Mucosa of descending colon (tissue), 3 donors: ENCODE data around the gene NR3C2. TPM values are rescaled to one million over a fixed set of nuclear protein-coding genes. Genes with fewer than 3 reads are reported as not detected.
A peak's percentile ranks its signal among the peaks of the same experiment; 100 is the strongest.

Source experiments
- ATAC-seq: fragments of 200-7000 bp; cut with Tn5 transposase; one replicate; pipeline ENCODE4 v1.9.1; 2020; ENCODE audit warnings: mild to moderate bottlenecking, moderate library complexity
- DNase-seq, 3 donors: peaks; one replicate each; pipeline ENCODE4 v3.0.0-alpha.2; 2020
- H3K36me3 ChIP-seq: fragments of 200-600 bp; one replicate; pipeline ENCODE4 v1.8.0; 2021; ENCODE audit warnings: low read depth, mild to moderate bottlenecking
- H3K4me1 ChIP-seq: fragments of 200-600 bp; one replicate; pipeline ENCODE4 v1.8.0; 2021; ENCODE audit warnings: low read depth, mild to moderate bottlenecking
- H3K4me3 ChIP-seq: fragments of 200-600 bp; one replicate; pipeline ENCODE4 v1.8.0; 2021; ENCODE audit warnings: mild to moderate bottlenecking
- H3K9me3 ChIP-seq: fragments of 200-600 bp; one replicate; pipeline ENCODE4 v1.8.0; 2021; ENCODE audit warnings: mild to moderate bottlenecking
- CTCF ChIP-seq: fragments of 200-600 bp; IDR thresholded peaks from one replicate; pipeline ENCODE4 v1.8.0; 2022; ENCODE audit warnings: antibody characterized with exemption, mild to moderate bottlenecking
- intact Hi-C, 2 donors: fragments of 100-400 bp; cut with DNase I in 1 of 2; cut with micrococcal nuclease in 1 of 2; formaldehyde crosslinking; loops; one replicate each; pipeline versions ENCODE4 v1.11.0 to v1.11.1; 2022; cut with DNase I, micrococcal nuclease
- total RNA-seq, 3 donors: library from RNA; stranded (reverse); fragmentation: NEBNext Ultra II Directional in 2 of 3; extraction: Animal tissue kit (Norgen Biotek cat#: 25700) in 2 of 3; gene quantifications; one replicate each; pipeline versions ENCODE4 v1.2.1 to v1.2.4, GENCODE V29; 2021 to 2023
- donor health status: DM: no; HTN: no; CAD: no; lungs with moderate emphysema.
- donor health status: DM: no; HTN: no; CAD: no.
- donor health status: DM: no; HTN: yes; CAD: no.

The NR3C2 gene
- total RNA-seq, 3 donors from 2014 or later, result 86.5 to 205 (median 108) TPM

- H3K36me3 ChIP-seq, result no peaks in the 10 kb centered on the region
- H3K4me3 ChIP-seq, result no peak overlapping the region
- intact Hi-C loops, result no loop called here
- peaks cover 7% of the 10 kb centered on the region for H3K4me1 ChIP-seq
- ATAC-seq (no peak), DNase-seq (no peak)
- TF ChIP-seq CTCF, result no peak
- H3K9me3 ChIP-seq, result no peaks in the 10 kb centered on the region
These were observed 43.2 kb downstream of the NR3C2 start for GRCh38 chr4:148398988-148399387.

GRCh38 chr4:148397771-148398170 is 44.4 kb downstream of the NR3C2 start:
- intact Hi-C loops, result no loop called here
- peak; percentile 55 for ATAC-seq

GRCh38 chr4:148396986-148397673 is 45.1 kb downstream of the NR3C2 start:
- ATAC-seq (peak; percentile 92), DNase-seq (peak in 2 of 3 donors; percentile 35 to 46)
- TF ChIP-seq CTCF, result no peak
- Histone ChIP-seq H3K4me3 (no peak overlapping the region), H3K4me1 (peaks cover 7% of the 10 kb centered on the region), H3K9me3 (no peaks in the 10 kb centered on the region), H3K36me3 (no peaks in the 10 kb centered on the region)
- intact Hi-C loops, result no loop called here

More at GRCh38 chr4:148397771-148398170, 44.4 kb downstream of the NR3C2 start:
- Histone ChIP-seq H3K9me3 (no peaks in the 10 kb centered on the region), H3K4me3 (no peak overlapping the region), H3K4me1 (peaks cover 7% of the 10 kb centered on the region), H3K36me3 (no peaks in the 10 kb centered on the region)
- no peak for DNase-seq
- no peak for TF ChIP-seq CTCF

- Histone ChIP-seq H3K9me3 (no peaks in the 10 kb centered on the region), H3K4me1 (peaks cover 7% of the 10 kb centered on the region), H3K4me3 (no peak overlapping the region), H3K36me3 (no peaks in the 10 kb centered on the region)
- ATAC-seq (no peak), DNase-seq (no peak)
- no peak for TF ChIP-seq CTCF
- intact Hi-C loops, result no loop called here
These were observed 46.4 kb downstream of the NR3C2 start for GRCh38 chr4:148395771-148396170.

GRCh38 chr4:148391056-148391455 is 51.2 kb downstream of the NR3C2 start:
- H3K4me3 ChIP-seq, result no peak overlapping the region
- no peaks in the 10 kb centered on the region for H3K9me3 ChIP-seq
- H3K4me1 ChIP-seq, result no peaks in the 10 kb centered on the region
- no peak for DNase-seq
- intact Hi-C loops, result no loop called here
- no peak for ATAC-seq
- H3K36me3 ChIP-seq, result no peaks in the 10 kb centered on the region
- TF ChIP-seq CTCF, result no peak
